A549 treated with GW870086 at 1 μM for 4 hours (cell line): ENCODE results near the gene CRB1. TPM values are rescaled to one million over a fixed set of nuclear protein-coding genes. Genes with fewer than 3 reads are reported as not detected.

Experiments used
- total RNA-seq: library from RNA; stranded (reverse); fragments of 200-300 nt; extraction: Qiagen RNA extraction; gene quantifications from 5 replicates; pipeline ENCODE4 v1.2.3, GENCODE V29; 2022; ENCODE audit warnings: low read depth

The CRB1 gene
- not detected in 5 replicates for total RNA-seq

GRCh38 chr1:197268012-197268411 lies at the start of gene CRB1:
Gene CRB1 (plus strand): TSS chr1:197268252. CDS start chr1:197268413, 161 bp downstream.

Other genes with a start within 250 kb of the CRB1 start
- 0.06 to 0.09 TPM (median 0.08 TPM) in 3 of 5 replicates, not detected in the others for gene F13B, start 201.0 kb upstream of the CRB1 start, total RNA-seq
- 17.1 to 25.9 TPM (median 22.1 TPM) in 5 replicates for gene ASPM, start 121.6 kb upstream of the CRB1 start, total RNA-seq
- 1.5 to 3.9 TPM (median 3.4 TPM) in 5 replicates for gene ZBTB41, start 67.0 kb upstream of the CRB1 start, total RNA-seq